Tibial nerve (tissue), 4 donors: Measurements from ENCODE around the gene CDHR3.

Experiments
- CTCF ChIP-seq, 5 experiments: fragments of 200-600 bp in 3 of 5; fragments of 450-650 bp in 2 of 5; sonication (generic) in 3 of 5; IDR thresholded peaks; one replicate each; pipeline ENCODE4 v1.5.1; 2016 to 2019; ENCODE audit warnings: antibody characterized with exemption in 5 of 5, mild to moderate bottlenecking in 3 of 5, moderate library complexity in 2 of 5
- EP300 ChIP-seq, 2 donors: sonication (generic); formaldehyde crosslinking; IDR thresholded peaks; one replicate each; pipeline ENCODE4 v1.6.1; 2017; ENCODE audit warnings: antibody characterized with exemption in 2 of 2, mild to moderate bottlenecking in 1 of 2
- POLR2A ChIP-seq, 2 donors: fragments of 450-650 bp; IDR thresholded peaks; one replicate each; pipeline ENCODE4 v1.6.1; 2017; ENCODE audit warnings: antibody characterized with exemption in 2 of 2, mild to moderate bottlenecking in 2 of 2, moderate library complexity in 2 of 2

GRCh38 chr7:106045139-106045538, 82.1 kb downstream of the CDHR3 start:
- TF ChIP-seq CTCF (IDR thresholded peaks at IDR 0.05) (no peak), EP300 (IDR thresholded peaks at IDR 0.05) (no peak), POLR2A (IDR thresholded peaks at IDR 0.05) (no peak)
